Pancreas (tissue), 10 donors: ENCODE measurements around the gene PADI3. TPM values are rescaled to one million over a fixed set of nuclear protein-coding genes. Genes with fewer than 3 reads are reported as not detected.
A peak's percentile ranks its signal among the peaks of the same experiment; 100 is the strongest.

Experiments
- ATAC-seq, 4 donors: fragments of 200-7000 bp; cut with Tn5 transposase; one replicate each; pipeline versions ENCODE4 v1.8.0 to v1.9.1; 2020; ENCODE audit warnings: mild to moderate bottlenecking in 4 of 4, moderate library complexity in 4 of 4
- DNase-seq, 6 donors: peaks; one replicate each; pipeline ENCODE4 v3.0.0-alpha.2; 2020
- FAIRE-seq: peaks from 2 replicates; lab custom pipeline; 2012; peaks lifted over from hg19 to GRCh38; lab: Jason Lieb, UNC
- H3K27ac ChIP-seq, 4 donors: fragments of 200-600 bp; sonication (generic); 1 replicate in 3 of 4; 2 replicates in 1 of 4; pipeline versions ENCODE4 v1.5.0 to v1.8.0; 2020
- H3K27me3 ChIP-seq, 4 donors: fragments of 200-600 bp; one replicate each; pipeline ENCODE4 v1.8.0; 2021
- H3K36me3 ChIP-seq, 3 donors: fragments of 200-600 bp; sonication (generic) in 1 of 3; one replicate each; pipeline versions ENCODE4 v1.5.0 to v1.8.0; 2020 to 2021
- H3K4me1 ChIP-seq, 3 donors: fragments of 200-600 bp; one replicate each; pipeline ENCODE4 v1.8.0; 2021
- H3K4me3 ChIP-seq, 4 donors: fragments of 200-600 bp; sonication (generic) in 2 of 4; one replicate each; pipeline versions ENCODE4 v1.5.0 to v1.8.0; 2020 to 2021
- H3K9me3 ChIP-seq, 4 donors: fragments of 200-600 bp; one replicate each; pipeline ENCODE4 v1.8.0; 2021
- WGBS, 2 donors: extraction: QIAGEN DNeasy Blood & Tissue Kit; methylation state at CpG; one replicate each; pipeline ENCODE4 v1.1.7; 2013; 5-methylcytosine and 5-hydroxymethylcytosine counted together
- intact Hi-C, 3 donors: fragments of 100-400 bp; cut with DNase I; formaldehyde crosslinking; loops; one replicate each; pipeline versions ENCODE4 v1.11.1 to v1.14.2; 2022
- microRNA-seq, 2 donors: library from miRNA; unstranded; fragments of <30 nt; microRNA quantifications; one replicate each; pipeline versions ENCODE4 to v1.1.0, GENCODE V29; 2019 to 2020
- polyA plus RNA-seq, 2 donors: library from polyadenylated mRNA; stranded (reverse); fragments of 200-250 nt; gene quantifications; one replicate each; pipeline ENCODE4 v1.2.3, GENCODE V29; 2013
- total RNA-seq, 6 donors: library from RNA; stranded (reverse); fragmentation: NEBNext Ultra II Directional in 4 of 6; extraction: Animal tissue kit (Norgen Biotek cat#: 25700) in 4 of 6; gene quantifications; one replicate each; pipeline versions ENCODE4 v1.2.1 to v1.2.4, GENCODE V29; 2021 to 2023
- TF ChIP-seq, protein P1 (sequence below), 4 donors: fragments of 200-600 bp; sonication (generic) in 3 of 4; IDR thresholded peaks; one replicate each; pipeline versions ENCODE4 v1.5.0 to v1.8.0; 2021; ENCODE audit warnings: antibody characterized with exemption in 4 of 4
- donor health status: healthy with polysubstance abuse.
- donor health status: DM: no; HTN: no; CAD: no; lungs with moderate emphysema.
- donor health status: DM: no; HTN: no; CAD: no.
- donor health status: control.
- donor health status: control.
- donor health status: Bipolar disorder and iron deficiency.
- donor health status: DM: yes; HTN: yes; CAD: no.
- donor health status: DM: no; HTN: no; CAD: no.
- donor health status: DM: no; HTN: no; CAD: no.
- donor health status: DM: yes; HTN: yes; CAD: no.

PADI3 gene
- total and polyA plus RNA-seq, 8 donors = not detected

DNA sequence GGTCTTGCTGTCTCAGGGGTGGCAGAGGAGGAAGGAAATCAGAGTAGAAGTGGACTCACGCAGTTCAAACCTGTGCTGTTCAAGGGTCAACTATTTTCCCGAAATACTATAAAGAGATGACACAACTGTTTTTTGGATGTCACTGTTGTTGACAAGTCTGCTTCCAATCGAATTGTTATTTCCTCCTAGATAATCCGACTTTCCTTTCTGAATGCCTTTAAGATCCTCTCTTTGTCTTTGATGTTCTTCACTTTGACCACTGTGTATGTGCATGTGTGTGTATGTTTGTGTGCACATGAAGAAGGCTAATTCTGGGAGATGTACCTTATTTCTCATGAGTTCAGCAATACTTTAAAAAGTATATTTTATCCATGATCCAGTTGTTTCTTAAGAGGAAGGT lies 80.7 kb downstream of the PADI3 start:
- no peaks in the 10 kb centered on the region for H3K27me3 ChIP-seq
- no peaks in the 10 kb centered on the region for H3K36me3 ChIP-seq
- no peak for DNase-seq
- WGBS, 2 donors = 68 to 75% methylated on average over 4 of the region's 4 CpGs
- no peak for ATAC-seq
- TF ChIP-seq, protein P1, sequence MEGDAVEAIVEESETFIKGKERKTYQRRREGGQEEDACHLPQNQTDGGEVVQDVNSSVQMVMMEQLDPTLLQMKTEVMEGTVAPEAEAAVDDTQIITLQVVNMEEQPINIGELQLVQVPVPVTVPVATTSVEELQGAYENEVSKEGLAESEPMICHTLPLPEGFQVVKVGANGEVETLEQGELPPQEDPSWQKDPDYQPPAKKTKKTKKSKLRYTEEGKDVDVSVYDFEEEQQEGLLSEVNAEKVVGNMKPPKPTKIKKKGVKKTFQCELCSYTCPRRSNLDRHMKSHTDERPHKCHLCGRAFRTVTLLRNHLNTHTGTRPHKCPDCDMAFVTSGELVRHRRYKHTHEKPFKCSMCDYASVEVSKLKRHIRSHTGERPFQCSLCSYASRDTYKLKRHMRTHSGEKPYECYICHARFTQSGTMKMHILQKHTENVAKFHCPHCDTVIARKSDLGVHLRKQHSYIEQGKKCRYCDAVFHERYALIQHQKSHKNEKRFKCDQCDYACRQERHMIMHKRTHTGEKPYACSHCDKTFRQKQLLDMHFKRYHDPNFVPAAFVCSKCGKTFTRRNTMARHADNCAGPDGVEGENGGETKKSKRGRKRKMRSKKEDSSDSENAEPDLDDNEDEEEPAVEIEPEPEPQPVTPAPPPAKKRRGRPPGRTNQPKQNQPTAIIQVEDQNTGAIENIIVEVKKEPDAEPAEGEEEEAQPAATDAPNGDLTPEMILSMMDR (IDR thresholded peaks at IDR 0.05) = no peak
- no peak overlapping the region for H3K27ac ChIP-seq
- intact Hi-C loops = loop anchor here in 1 of 3 donors (10.0 kb wide), 1 partner anchor 205 kb away; no protein-coding TSS in a partner anchor
- no peaks in the 10 kb centered on the region for H3K9me3 ChIP-seq
- no peak for FAIRE-seq
- no peak overlapping the region for H3K4me3 ChIP-seq
- H3K4me1 ChIP-seq = no peaks in the 10 kb centered on the region

DNA sequence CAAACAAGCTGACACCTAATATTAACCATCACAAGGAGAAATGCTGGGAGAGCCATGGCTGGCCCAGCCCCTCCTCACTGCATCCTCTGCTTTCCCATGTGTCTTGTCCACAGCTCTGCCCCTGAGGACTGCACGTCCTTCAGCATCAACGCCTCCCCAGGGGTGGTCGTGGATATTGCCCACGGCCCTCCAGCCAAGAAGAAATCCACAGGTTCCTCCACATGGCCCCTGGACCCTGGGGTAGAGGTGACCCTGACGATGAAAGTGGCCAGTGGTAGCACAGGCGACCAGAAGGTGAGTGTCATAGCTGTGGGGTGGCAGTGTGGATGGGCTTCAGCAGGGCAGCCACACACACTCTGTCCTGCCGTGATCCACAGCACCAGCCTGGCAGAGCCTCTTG lies 82.0 kb downstream of the PADI3 start:
- no peaks in the 10 kb centered on the region for H3K9me3 ChIP-seq
- intact Hi-C loops = loop anchor here in 1 of 3 donors (10.0 kb wide), 1 partner anchor 206 kb away; no protein-coding TSS in a partner anchor
- ATAC-seq = no peak

GRCh38 chr1:17333081-17333480 lies 84.2 kb downstream of the PADI3 start:
- Histone ChIP-seq H3K9me3 (no peaks in the 10 kb centered on the region), H3K27me3 (no peaks in the 10 kb centered on the region), H3K27ac (no peak overlapping the region), H3K36me3 (no peaks in the 10 kb centered on the region), H3K4me3 (no peak overlapping the region), H3K4me1 (no peaks in the 10 kb centered on the region)
- WGBS, 2 donors = 78 to 86% methylated on average over 8 of the region's 8 CpGs
- TF ChIP-seq, protein P1 (IDR thresholded peaks at IDR 0.05) = no peak
- no peak for ATAC-seq
- DNase-seq = peak in 1 of 6 donors; percentile 30
- FAIRE-seq = no peak
- intact Hi-C loops = loop anchor here in 1 of 3 donors (10.0 kb wide), 1 partner anchor 208 kb away; no protein-coding TSS in a partner anchor

More for the DNA sequence above, 82.0 kb downstream of the PADI3 start:
- DNase-seq = peak in 1 of 6 donors; percentile 30
- no peak for FAIRE-seq
- Histone ChIP-seq H3K27ac (no peak overlapping the region), H3K27me3 (no peaks in the 10 kb centered on the region), H3K36me3 (no peaks in the 10 kb centered on the region), H3K4me3 (no peak overlapping the region), H3K4me1 (no peaks in the 10 kb centered on the region)
- TF ChIP-seq, protein P1 (IDR thresholded peaks at IDR 0.05) = no peak
- 51 to 56% methylated on average over 7 of the region's 7 CpGs for WGBS, 2 donors

Small RNAs within 50 kb of the gene (microRNA-seq; reads per million reads assigned to microRNA genes)
- 0 reads per million in 2 donors for gene MIR3972

Other genes with a start within 250 kb of the PADI3 start
- gene ATP13A2, start 237.2 kb upstream of the PADI3 start, total RNA-seq = 10 to 100 TPM; 44.0 to 64.1 (median 52.6) TPM
- 10 to 100 TPM; 33.2 to 38.0 TPM for gene ATP13A2, start 237.2 kb upstream of the PADI3 start, polyA plus RNA-seq
- gene SDHB, start 195.1 kb upstream of the PADI3 start, total RNA-seq = 10 to 100 TPM; 37.5 to 50.7 (median 44.7) TPM
- gene SDHB, start 195.1 kb upstream of the PADI3 start, polyA plus RNA-seq = 10 to 100 TPM; 28.5 to 50.8 TPM
- 1 to 10 TPM in 3 of 6 donors, under 1 TPM in 3; 0.42 to 10.0 (median 1.1) TPM for gene PADI2, start 129.6 kb upstream of the PADI3 start, total RNA-seq
- gene PADI2, start 129.6 kb upstream of the PADI3 start, polyA plus RNA-seq = under 1 TPM; 0.54 to 0.80 TPM
- not detected for gene PADI1, start 44.0 kb upstream of the PADI3 start, total RNA-seq
- gene PADI1, start 44.0 kb upstream of the PADI3 start, polyA plus RNA-seq = under 1 TPM in 1 of 2 donors, not detected in 1; 0.23 TPM
- under 1 TPM in 3 of 6 donors, not detected in 3; 0.06 to 0.83 (median 0.75) TPM for gene PADI4, start 59.1 kb downstream of the PADI3 start, total RNA-seq
- under 1 TPM in 1 of 2 donors, not detected in 1; 0.12 TPM for gene PADI4, start 59.1 kb downstream of the PADI3 start, polyA plus RNA-seq
- not detected for gene PADI6, start 123.1 kb downstream of the PADI3 start, total RNA-seq
- not detected for gene PADI6, start 123.1 kb downstream of the PADI3 start, polyA plus RNA-seq
- 10 to 100 TPM; 11.5 to 45.4 (median 18.8) TPM for gene RCC2, start 190.6 kb downstream of the PADI3 start, total RNA-seq
- 10 to 100 TPM; 17.5 to 19.7 TPM for gene RCC2, start 190.6 kb downstream of the PADI3 start, polyA plus RNA-seq